Smooth muscle cell (in vitro differentiated cells): ENCODE results near the gene SUMO2. TPM values are rescaled to one million over a fixed set of nuclear protein-coding genes. Genes with fewer than 3 reads are reported as not detected.

ENCODE experiments used
- DNase-seq: peaks from one replicate; lab custom pipeline; 2025; ENCODE audit not compliant: unreplicated experiment; lab: John Stamatoyannopoulos, UW
- H2AFZ ChIP-seq: fragments of 200-600 bp; sonication (generic); 2 replicates; pipeline ENCODE4 v1.6.0; 2016; ENCODE audit warnings: antibody characterized with exemption, low read depth, mild to moderate bottlenecking
- H3F3A ChIP-seq: fragments of 200-600 bp; sonication (generic); 2 replicates; pipeline ENCODE4 v1.6.0; 2017; ENCODE audit warnings: antibody characterized with exemption, low read depth
- H3K27ac ChIP-seq: fragments of 200-600 bp; sonication (generic); 2 replicates; pipeline ENCODE4 v1.5.1; 2016; ENCODE audit warnings: low read depth, mild to moderate bottlenecking
- H3K27me3 ChIP-seq: fragments of 200-600 bp; sonication (generic); 2 replicates; pipeline ENCODE4 v1.6.1; 2016; ENCODE audit warnings: low read depth, mild to moderate bottlenecking
- H3K36me3 ChIP-seq: fragments of 200-600 bp; sonication (generic); 2 replicates; pipeline ENCODE4 v1.5.1; 2016; ENCODE audit warnings: low read depth
- H3K4me1 ChIP-seq: fragments of 200-600 bp; sonication (generic); 2 replicates; pipeline ENCODE4 v1.5.1; 2016; ENCODE audit warnings: low read depth
- H3K4me2 ChIP-seq: fragments of 200-600 bp; sonication (generic); 2 replicates; pipeline ENCODE4 v1.6.0; 2016; ENCODE audit warnings: mild to moderate bottlenecking
- H3K4me3 ChIP-seq: fragments of 200-600 bp; sonication (generic); 2 replicates; pipeline ENCODE4 v1.5.1; 2016; ENCODE audit warnings: mild to moderate bottlenecking
- H3K79me2 ChIP-seq: fragments of 200-600 bp; sonication (generic); 2 replicates; pipeline ENCODE4 v1.6.0; 2016; ENCODE audit warnings: low read depth, mild to moderate bottlenecking
- H3K9ac ChIP-seq: fragments of 200-600 bp; sonication (generic); 2 replicates; pipeline ENCODE4 v1.6.0; 2016; ENCODE audit warnings: low read depth
- H3K9me3 ChIP-seq: fragments of 200-600 bp; sonication (generic); replicated peaks from 2 replicates; pipeline ENCODE4 v1.5.1; 2016; ENCODE audit warnings: low read depth
- H4K20me1 ChIP-seq: fragments of 200-600 bp; sonication (generic); 2 replicates; pipeline ENCODE4 v1.6.0; 2016; ENCODE audit warnings: low read depth
- WGBS: methylation state at CpG from one replicate; pipeline ENCODE4 v1.1.7; 2016; ENCODE audit warnings: low lambda C conversion rate; 5-methylcytosine and 5-hydroxymethylcytosine counted together
- polyA plus RNA-seq: library from polyadenylated mRNA; unstranded; fragments of >200 nt; fragmentation: Nextera tagmentation; extraction: Ambion mirVana; gene quantifications from 2 replicates; pipeline ENCODE4 v1.2.1, GENCODE V29; 2016
- total RNA-seq: library from RNA; depleted of rRNA; stranded (reverse); fragments of >200 nt; gene quantifications from 2 replicates; pipeline ENCODE4 v1.2.3, GENCODE V29; 2014
- TF ChIP-seq, protein P1 (sequence below): fragments of 200-600 bp; sonication (generic); IDR thresholded peaks from 2 replicates; pipeline ENCODE4 v1.5.1; 2017; ENCODE audit warnings: borderline replicate concordance, mild to moderate bottlenecking, antibody characterized with exemption; ENCODE audit not compliant: insufficient read depth, poor library complexity, severe bottlenecking

The SUMO2 gene
- total and polyA plus RNA-seq, 2 experiments from 2014 or later = 111 to 419 TPM

DNA sequence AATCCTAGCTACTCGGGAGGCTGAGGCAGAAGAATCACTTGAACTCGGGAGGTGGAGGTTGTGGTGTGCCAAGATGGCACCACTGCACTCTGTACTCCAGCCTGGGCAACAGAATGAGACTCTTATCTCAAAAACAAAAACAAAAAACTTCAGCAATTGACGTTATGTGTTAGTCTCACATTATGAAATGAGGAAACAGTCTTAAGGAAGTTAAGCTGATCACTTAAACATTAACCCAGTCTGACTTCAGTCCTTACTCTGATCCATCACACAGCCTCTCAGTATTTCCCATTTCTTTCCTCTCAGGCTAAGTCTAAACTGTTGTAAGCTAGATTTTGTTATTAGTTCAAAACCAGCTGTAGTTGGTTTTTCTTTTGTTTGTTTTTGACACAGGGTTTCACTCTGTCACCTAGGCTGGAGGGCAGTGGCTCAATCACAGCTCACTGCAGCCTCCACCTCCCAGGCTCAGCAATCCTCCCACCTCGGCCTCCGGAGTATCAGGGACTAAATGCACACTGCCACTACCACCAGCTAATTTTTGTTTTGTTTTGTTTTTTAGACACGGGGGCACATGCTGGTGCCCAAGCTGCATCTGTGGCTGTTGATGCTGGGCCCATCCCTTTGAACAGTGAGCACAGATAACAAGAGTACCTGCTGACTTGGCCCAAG lies 34.7 kb downstream of the SUMO2 start:
- Histone ChIP-seq H3K27ac (no peak overlapping the region), H3K9ac (no peak overlapping the region), H3K4me3 (no peak overlapping the region), H2AFZ (no peak overlapping the region), H3K9me3 (no peaks in the 10 kb centered on the region), H4K20me1 (peaks cover 56% of the 10 kb centered on the region), H3K4me1 (peaks cover 12% of the 10 kb centered on the region), H3K4me2 (no peak overlapping the region), H3K79me2 (peaks cover 60% of the 10 kb centered on the region), H3F3A (peaks cover 10% of the 10 kb centered on the region), H3K36me3 (peaks cover 30% of the 10 kb centered on the region), H3K27me3 (no peaks in the 10 kb centered on the region)
- TF ChIP-seq, protein P1, sequence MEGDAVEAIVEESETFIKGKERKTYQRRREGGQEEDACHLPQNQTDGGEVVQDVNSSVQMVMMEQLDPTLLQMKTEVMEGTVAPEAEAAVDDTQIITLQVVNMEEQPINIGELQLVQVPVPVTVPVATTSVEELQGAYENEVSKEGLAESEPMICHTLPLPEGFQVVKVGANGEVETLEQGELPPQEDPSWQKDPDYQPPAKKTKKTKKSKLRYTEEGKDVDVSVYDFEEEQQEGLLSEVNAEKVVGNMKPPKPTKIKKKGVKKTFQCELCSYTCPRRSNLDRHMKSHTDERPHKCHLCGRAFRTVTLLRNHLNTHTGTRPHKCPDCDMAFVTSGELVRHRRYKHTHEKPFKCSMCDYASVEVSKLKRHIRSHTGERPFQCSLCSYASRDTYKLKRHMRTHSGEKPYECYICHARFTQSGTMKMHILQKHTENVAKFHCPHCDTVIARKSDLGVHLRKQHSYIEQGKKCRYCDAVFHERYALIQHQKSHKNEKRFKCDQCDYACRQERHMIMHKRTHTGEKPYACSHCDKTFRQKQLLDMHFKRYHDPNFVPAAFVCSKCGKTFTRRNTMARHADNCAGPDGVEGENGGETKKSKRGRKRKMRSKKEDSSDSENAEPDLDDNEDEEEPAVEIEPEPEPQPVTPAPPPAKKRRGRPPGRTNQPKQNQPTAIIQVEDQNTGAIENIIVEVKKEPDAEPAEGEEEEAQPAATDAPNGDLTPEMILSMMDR = no peak
- no peak for DNase-seq
- WGBS = 95% methylated on average over 6 of the region's 6 CpGs

- Histone ChIP-seq H3K4me1 (no peaks in the 10 kb centered on the region), H3K4me3 (no peak overlapping the region), H3K4me2 (no peak overlapping the region), H3K27me3 (no peaks in the 10 kb centered on the region), H3F3A (peaks cover 13% of the 10 kb centered on the region), H3K9ac (no peak overlapping the region), H4K20me1 (peaks cover 49% of the 10 kb centered on the region), H3K27ac (no peak overlapping the region), H3K79me2 (peaks cover 45% of the 10 kb centered on the region), H3K9me3 (no peaks in the 10 kb centered on the region), H3K36me3 (peaks cover 30% of the 10 kb centered on the region), H2AFZ (no peak overlapping the region)
- no peak for DNase-seq
- 98% methylated on average over 3 of the region's 3 CpGs for WGBS
- TF ChIP-seq, protein P1 = no peak
Observed at GRCh38 chr17:75146592-75146991, 36.2 kb downstream of the SUMO2 start.

- no peak overlapping the region for H3K4me2 ChIP-seq
- peaks cover 13% of the 10 kb centered on the region for H3F3A ChIP-seq
- H3K79me2 ChIP-seq = peaks cover 29% of the 10 kb centered on the region
- H3K4me3 ChIP-seq = no peak overlapping the region
- no peak overlapping the region for H3K27ac ChIP-seq
- H3K4me1 ChIP-seq = no peaks in the 10 kb centered on the region
- H3K36me3 ChIP-seq = peaks cover 30% of the 10 kb centered on the region
- H3K9ac ChIP-seq = no peak overlapping the region
- no peak for DNase-seq
- 94% methylated on average over 11 of the region's 11 CpGs for WGBS
- H3K9me3 ChIP-seq = no peaks in the 10 kb centered on the region
- peaks cover 34% of the 10 kb centered on the region for H4K20me1 ChIP-seq
- TF ChIP-seq, protein P1 = no peak
- H3K27me3 ChIP-seq = no peaks in the 10 kb centered on the region
- H2AFZ ChIP-seq = no peak overlapping the region
Observed at GRCh38 chr17:75144816-75145512, 37.8 kb downstream of the SUMO2 start.
